GM21526 (cell line): ENCODE results near the gene LCE2A.

Experiments
- ATAC-seq: cut with Tn5 transposase; IDR thresholded peaks from one replicate; pipeline ENCODE4 v1.9.1; 2021; ENCODE audit warnings: moderate library complexity; ENCODE audit not compliant: unreplicated experiment, low FRiP score

LCE2A gene

GRCh38 chr1:152741656-152742055, 43.5 kb downstream of the LCE2A start:
- ATAC-seq: no peak

- no peak for ATAC-seq
Observed at GRCh38 chr1:152743371-152744145, 45.4 kb downstream of the LCE2A start.

GRCh38 chr1:152745289-152745704, 47.2 kb downstream of the LCE2A start:
- ATAC-seq: no peak

GRCh38 chr1:152745765-152746444, 47.8 kb downstream of the LCE2A start:
- ATAC-seq: no peak

GRCh38 chr1:152747831-152748230, 49.7 kb downstream of the LCE2A start:
- ATAC-seq: no peak
